ENCODE results near the gene SCPEP1.
"Not testable (repeated sequence)": the region's sequence is repeated elsewhere in the genome, so short reads cannot be mapped to it uniquely, and the experiment has no call there.

The SCPEP1 gene

DNA sequence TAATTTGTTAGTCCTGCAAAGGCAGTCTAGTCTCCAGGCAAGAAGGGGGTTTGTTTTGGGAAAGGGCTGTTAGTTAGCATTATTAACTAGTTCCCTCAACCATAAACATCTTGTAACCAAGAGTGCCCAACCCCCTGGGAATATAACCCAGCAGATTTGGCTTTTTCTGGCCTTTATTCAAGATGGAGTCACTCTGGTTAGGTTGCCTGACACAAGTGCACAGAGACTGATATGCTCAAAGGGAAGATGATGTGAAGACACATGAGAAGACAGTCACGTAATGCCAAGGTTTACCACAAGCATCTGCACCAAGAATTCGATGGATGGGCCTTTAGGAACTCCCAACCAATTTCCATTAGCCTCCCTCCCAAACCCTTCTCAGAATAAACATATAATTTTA lies 3.9 kb upstream of the SCPEP1 start:
- TF ChIP-seq, protein P1, sequence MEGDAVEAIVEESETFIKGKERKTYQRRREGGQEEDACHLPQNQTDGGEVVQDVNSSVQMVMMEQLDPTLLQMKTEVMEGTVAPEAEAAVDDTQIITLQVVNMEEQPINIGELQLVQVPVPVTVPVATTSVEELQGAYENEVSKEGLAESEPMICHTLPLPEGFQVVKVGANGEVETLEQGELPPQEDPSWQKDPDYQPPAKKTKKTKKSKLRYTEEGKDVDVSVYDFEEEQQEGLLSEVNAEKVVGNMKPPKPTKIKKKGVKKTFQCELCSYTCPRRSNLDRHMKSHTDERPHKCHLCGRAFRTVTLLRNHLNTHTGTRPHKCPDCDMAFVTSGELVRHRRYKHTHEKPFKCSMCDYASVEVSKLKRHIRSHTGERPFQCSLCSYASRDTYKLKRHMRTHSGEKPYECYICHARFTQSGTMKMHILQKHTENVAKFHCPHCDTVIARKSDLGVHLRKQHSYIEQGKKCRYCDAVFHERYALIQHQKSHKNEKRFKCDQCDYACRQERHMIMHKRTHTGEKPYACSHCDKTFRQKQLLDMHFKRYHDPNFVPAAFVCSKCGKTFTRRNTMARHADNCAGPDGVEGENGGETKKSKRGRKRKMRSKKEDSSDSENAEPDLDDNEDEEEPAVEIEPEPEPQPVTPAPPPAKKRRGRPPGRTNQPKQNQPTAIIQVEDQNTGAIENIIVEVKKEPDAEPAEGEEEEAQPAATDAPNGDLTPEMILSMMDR (IDR thresholded peaks at IDR 0.05; ENCODE audit: control extremely low read depth, extremely low read depth, low read depth, missing control alignments), result no peak
- DNase-seq (ENCODE audit: extremely low spot score), result no peak
- ChIA-PET CTCF (no interaction called here), POLR2A (no interaction called here)

GRCh38 chr17:56975656-56976055 lies 2.3 kb upstream of the SCPEP1 start:
- ChIA-PET POLR2A (no interaction called here), CTCF (interaction anchor here (0.9 to 1.5 kb wide), 3 partner anchors 9 to 111 kb away, joined by 3 to 4 read pairs (median 3); no protein-coding TSS in a partner anchor)
- no peak for DNase-seq (ENCODE audit: extremely low spot score)
- TF ChIP-seq, protein P1 (IDR thresholded peaks at IDR 0.05; ENCODE audit: control extremely low read depth, extremely low read depth, low read depth, missing control alignments), result no peak

DNA sequence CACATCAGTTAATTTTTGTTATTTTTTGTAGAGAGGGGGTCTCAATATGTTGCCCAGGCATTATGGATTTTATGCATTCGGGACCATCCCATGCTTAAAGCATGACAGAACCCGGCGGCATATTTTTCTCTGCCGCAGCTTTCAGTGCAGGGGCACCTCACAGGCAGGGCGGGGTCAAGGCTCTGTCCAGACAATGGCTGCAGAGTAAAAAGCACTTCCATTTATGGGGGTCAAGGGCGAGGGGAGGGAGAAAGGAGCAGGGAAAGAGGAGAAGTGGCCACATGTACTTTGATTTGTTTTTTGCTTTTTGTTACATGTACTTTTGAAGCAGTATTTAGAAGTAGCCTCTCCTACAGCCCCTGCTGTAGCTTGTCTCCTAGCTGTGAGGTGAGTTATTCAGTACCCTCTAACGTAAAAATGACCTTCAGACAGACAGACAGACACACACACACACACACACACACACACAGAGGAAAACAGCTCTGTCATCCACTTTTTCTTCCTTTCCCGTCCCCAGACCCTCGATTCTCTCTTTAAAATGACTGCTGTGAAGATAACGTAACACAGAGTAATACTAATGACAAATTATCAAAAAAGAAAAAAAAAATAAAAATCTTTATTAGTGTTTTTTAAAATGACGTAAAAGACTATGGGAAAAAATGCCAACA lies 856 bp upstream of the SCPEP1 start:
- ChIA-PET CTCF (interaction anchor here (1.0 to 3.5 kb wide), 4 partner anchors 17 to 157 kb away, joined by 3 to 17 read pairs (median 4); partner anchors contain the start of gene COIL), POLR2A (no interaction called here)
- TF ChIP-seq, protein P1 (IDR thresholded peaks at IDR 0.05; ENCODE audit: control extremely low read depth, extremely low read depth, low read depth, missing control alignments), result no peak
- DNase-seq (ENCODE audit: extremely low spot score), result no peak

DNA sequence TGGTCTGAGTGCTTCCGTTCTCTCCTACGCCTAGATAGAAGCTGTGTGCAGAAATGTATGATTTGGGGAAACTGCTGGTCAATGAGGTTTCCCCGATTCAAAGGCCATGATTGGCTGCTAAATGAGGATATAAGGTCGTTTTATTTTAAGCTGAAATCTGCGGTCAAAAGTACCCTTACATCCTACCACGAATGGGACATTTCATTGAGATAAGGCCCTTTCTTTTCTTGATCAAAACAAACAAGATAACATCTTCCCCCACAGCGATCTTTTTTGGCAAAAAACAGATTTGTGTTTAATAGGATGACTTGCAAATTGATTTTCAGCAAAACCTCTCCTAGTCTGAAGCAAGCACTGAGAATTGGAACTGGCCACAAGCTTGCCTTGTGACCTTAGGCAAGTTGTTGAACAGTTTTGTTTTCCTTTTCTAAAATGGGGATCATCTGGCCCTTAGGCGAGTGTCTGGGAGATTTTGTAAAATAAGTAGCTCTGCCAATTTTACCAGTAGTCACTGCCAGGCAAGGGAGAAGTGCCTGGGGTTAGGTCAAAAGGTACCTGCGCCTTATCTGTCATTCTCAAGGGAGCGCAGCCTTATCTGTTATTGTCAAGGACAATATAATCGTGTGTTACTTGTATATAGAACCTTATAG lies 635 bp downstream of the SCPEP1 start:
- CTCF ChIA-PET, result interaction anchor here (0.8 to 3.5 kb wide), 9 partner anchors 10 to 159 kb away, joined by 3 to 17 read pairs (median 3); partner anchors contain the start of genes AKAP1 and COIL
- peak; percentile 47 for DNase-seq (ENCODE audit: extremely low spot score)
- POLR2A ChIA-PET, result interaction anchor here (0.6 to 1.2 kb wide), 3 partner anchors 29 to 64 kb away, joined by 3 to 4 read pairs (median 3); no protein-coding TSS in a partner anchor
- TF ChIP-seq, protein P1 (IDR thresholded peaks at IDR 0.05; ENCODE audit: control extremely low read depth, extremely low read depth, low read depth, missing control alignments), result no peak

- POLR2A ChIA-PET, result interaction anchor here (0.8 to 1.2 kb wide), 2 partner anchors 31 to 65 kb away, joined by 3 to 4 read pairs; no protein-coding TSS in a partner anchor
- no peak for DNase-seq (ENCODE audit: extremely low spot score)
- TF ChIP-seq, protein P1 (IDR thresholded peaks at IDR 0.05; ENCODE audit: control extremely low read depth, extremely low read depth, low read depth, missing control alignments), result no peak
- CTCF ChIA-PET, result interaction anchor here (0.8 to 3.5 kb wide), 6 partner anchors 10 to 106 kb away, joined by 3 to 17 read pairs (median 4); partner anchors contain the start of genes AKAP1 and COIL
These were observed 1.2 kb downstream of the SCPEP1 start for GRCh38 chr17:56979091-56979480.

GRCh38 chr17:56980526-56980925 lies 2.6 kb downstream of the SCPEP1 start:
- POLR2A ChIA-PET, result interaction anchor here (0.7 kb wide), 1 partner anchor 632 kb away, joined by 6 read pairs; no protein-coding TSS in a partner anchor
- CTCF ChIA-PET, result interaction anchor here (1.8 to 2.3 kb wide), 2 partner anchors 10 to 30 kb away, joined by 4 to 8 read pairs; no protein-coding TSS in a partner anchor

More at GRCh38 chr17:56980526-56980925, 2.6 kb downstream of the SCPEP1 start:
- not testable (repeated sequence) for DNase-seq (ENCODE audit: extremely low spot score)

Data from GM10248 (cell line).